Muscle of arm (tissue), 12 donors: ENCODE results near the gene ZNF865. TPM values are rescaled to one million over a fixed set of nuclear protein-coding genes. Genes with fewer than 3 reads are reported as not detected.
A peak's percentile ranks its signal among the peaks of the same experiment; 100 is the strongest.

Experiments used
- DNase-seq: peaks from one replicate; pipeline ENCODE4 v3.0.0-alpha.2; 2013
- polyA plus RNA-seq, 12 donors: library from polyadenylated mRNA; unstranded; fragments of 120-200 nt; gene quantifications; one replicate each; pipeline ENCODE4 v1.2.1, GENCODE V29; 2013; ENCODE audit not compliant: insufficient read length in 12 of 12

Gene ZNF865
- polyA plus RNA-seq, 12 donors = 4.5 to 11.0 (median 5.5) TPM; not detected in 1

DNA sequence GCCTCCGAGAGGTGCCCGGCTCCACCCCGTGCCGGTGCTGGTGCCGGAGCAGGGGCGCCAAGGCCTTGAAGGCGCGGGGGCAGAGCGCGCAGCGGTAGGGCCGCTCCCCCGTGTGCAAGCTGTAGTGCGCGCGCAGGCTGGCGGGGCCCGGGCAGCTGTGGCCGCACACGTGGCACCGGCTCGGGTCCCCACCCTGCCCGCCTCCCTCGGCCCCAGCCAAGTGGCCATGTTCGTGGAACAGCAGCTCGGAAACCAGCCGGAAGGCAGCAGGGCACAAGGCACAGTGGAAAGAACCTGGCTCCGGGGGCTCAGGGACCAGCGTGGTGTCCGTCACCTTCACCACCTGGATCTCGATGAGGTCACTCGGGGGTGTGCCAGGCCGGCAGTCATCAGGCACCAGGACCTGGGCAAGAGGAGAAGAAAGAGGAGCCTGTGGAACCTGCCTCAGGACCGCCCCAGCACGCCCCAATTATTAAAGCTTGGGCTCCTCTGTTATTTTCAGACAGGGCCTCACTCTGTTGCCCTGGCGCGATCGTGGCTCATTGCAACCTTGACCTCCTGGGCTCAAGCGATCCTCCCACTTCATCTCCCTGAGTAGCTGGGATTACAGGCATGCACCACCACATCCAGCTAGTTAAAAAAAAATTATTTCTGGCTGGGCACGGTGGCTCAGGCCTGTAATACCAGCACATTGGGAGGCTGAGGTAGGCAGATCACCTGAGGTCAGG is 17.0 kb downstream of the ZNF865 start:
- no peak for DNase-seq

- DNase-seq = no peak
Observed at GRCh38 chr19:55623130-55623529, 17.7 kb downstream of the ZNF865 start.

DNA sequence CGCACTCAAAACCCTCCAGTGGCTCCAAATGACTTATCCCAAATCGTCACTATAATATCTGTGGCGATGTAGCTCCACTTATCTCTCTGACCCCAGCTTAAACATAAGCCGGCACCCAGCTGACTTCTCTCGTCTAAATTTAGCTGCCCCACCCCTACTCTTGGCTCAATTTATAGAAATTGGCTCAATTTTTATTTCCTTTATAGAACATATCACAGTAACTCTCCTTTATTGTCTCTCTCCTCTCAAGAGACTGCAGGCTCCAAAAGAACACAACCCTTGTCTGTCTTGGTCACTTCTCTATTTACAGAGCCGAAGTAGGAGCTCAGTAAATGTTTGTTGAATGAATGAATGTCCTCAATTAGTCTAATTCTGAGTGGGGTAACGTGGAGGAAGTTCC is 18.1 kb downstream of the ZNF865 start:
- no peak for DNase-seq

GRCh38 chr19:55624109-55625003 is 18.9 kb downstream of the ZNF865 start, which contains the start of gene ZNF784:
Gene ZNF784 (minus strand): TSS chr19:55624566. CDS start chr19:55624561, 5 bp downstream.
- DNase-seq = peak; percentile 94

GRCh38 chr19:55625004-55625326 is 19.5 kb downstream of the ZNF865 start:
- DNase-seq = no peak

- no peak for DNase-seq
Observed at GRCh38 chr19:55626350-55626749, 20.9 kb downstream of the ZNF865 start.

GRCh38 chr19:55632463-55632834 is 27.0 kb downstream of the ZNF865 start:
- peak; percentile 92 for DNase-seq

- no peak for DNase-seq
Observed at GRCh38 chr19:55633861-55634260, 28.4 kb downstream of the ZNF865 start.

DNA sequence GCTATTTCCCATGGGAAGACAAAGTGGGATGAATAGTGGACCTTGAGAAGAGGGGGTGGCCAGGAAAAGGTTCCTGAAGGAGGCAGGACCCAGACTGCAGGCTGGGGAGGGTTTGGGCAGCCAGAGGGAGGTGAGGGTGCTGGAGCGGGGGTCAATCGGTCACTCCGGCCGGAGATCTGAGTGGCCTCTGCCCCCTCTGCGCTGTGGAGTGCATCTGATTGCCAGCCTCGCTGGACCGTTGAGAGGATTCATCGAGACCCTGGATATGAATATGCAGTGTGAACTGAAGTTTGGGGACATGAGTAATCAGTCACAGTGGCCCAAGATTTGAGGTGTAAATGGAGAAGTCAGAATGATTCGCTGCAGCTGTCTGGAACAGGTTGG is 29.9 kb downstream of the ZNF865 start:
- no peak for DNase-seq

DNA sequence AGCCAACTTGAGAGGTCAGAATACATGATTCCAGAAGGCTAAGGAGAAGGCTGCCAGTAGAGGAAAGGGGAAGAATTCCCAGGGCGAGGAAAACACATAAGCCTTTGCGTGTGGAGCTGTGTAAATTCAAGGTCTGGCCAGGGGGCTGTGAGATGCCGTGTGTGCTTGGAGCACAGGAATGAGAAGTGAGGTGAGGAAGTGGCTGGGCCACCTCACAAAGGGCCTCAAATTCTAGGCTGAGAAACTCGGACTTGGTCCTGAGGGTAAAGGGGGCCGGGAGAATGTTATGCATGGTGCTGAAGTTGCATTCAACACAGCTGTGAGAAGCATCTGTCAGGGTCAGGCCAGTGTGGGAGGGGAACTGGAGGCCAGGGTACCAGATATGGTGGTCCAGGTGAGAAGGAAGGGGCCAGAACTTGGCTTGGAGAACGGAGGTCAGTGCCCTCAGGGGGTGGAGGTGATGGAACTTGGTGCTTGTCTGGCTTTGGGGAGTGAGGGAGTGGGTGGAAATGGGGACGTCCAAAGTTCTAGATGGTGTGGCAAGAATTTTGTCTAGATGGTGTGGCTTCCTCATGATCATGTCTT is 30.5 kb downstream of the ZNF865 start:
- DNase-seq = no peak

- no peak for DNase-seq
Observed at GRCh38 chr19:55636723-55637122, 31.3 kb downstream of the ZNF865 start.

GRCh38 chr19:55637534-55637933 is 32.1 kb downstream of the ZNF865 start:
- DNase-seq = no peak

- no peak for DNase-seq
Observed at GRCh38 chr19:55638864-55639359, 33.5 kb downstream of the ZNF865 start.

GRCh38 chr19:55640043-55640576 is 34.7 kb downstream of the ZNF865 start:
- peak; percentile 71 for DNase-seq

- peak; percentile 84 for DNase-seq
Observed at GRCh38 chr19:55640577-55641425, 35.4 kb downstream of the ZNF865 start, which contains the start of gene ZNF580. Gene ZNF580 (plus strand): TSS chr19:55641002. CDS start chr19:55642509, 1,507 bp downstream.

- DNase-seq = no peak
Observed at GRCh38 chr19:55641426-55642152, 36.1 kb downstream of the ZNF865 start.

- no peak for DNase-seq
Observed at GRCh38 chr19:55642153-55643002, 36.9 kb downstream of the ZNF865 start.

GRCh38 chr19:55643003-55643886 is 37.8 kb downstream of the ZNF865 start, which contains the start of gene ZNF581:
Gene ZNF581 (plus strand): TSS chr19:55643649. CDS start chr19:55644572, 923 bp downstream.
- DNase-seq = peak; percentile 81
